HL-60 (cell line): Measurements from ENCODE around the gene CDKN2B-AS1.
A peak's percentile ranks its signal among the peaks of the same experiment; 100 is the strongest.

Source experiments
- DNase-seq, 2 experiments: peaks; one replicate each; pipeline ENCODE4 v3.0.0-alpha.2; 2010 to 2020; ENCODE audit warnings: low read depth in 1 of 2, low spot score in 1 of 2
- H3K27ac ChIP-seq: fragments of 250-450 bp; sonication (Bioruptor Pico); replicated peaks from 2 replicates; pipeline ENCODE4 v1.5.1; 2020; ENCODE audit warnings: mild to moderate bottlenecking, moderate library complexity
- H3K27me3 ChIP-seq: fragments of 250-450 bp; sonication (Bioruptor Pico); 2 replicates; pipeline ENCODE4 v1.5.1; 2021; ENCODE audit warnings: mild to moderate bottlenecking, moderate library complexity; ENCODE audit not compliant: insufficient read depth, poor library complexity, severe bottlenecking
- H3K4me3 ChIP-seq: replicated peaks from 2 replicates; pipeline ENCODE4 v1.5.1; 2011; ENCODE audit warnings: mild to moderate bottlenecking, control low read depth, low read length; ENCODE audit not compliant: insufficient read depth
- GABPA ChIP-seq: IDR thresholded peaks from 2 replicates; pipeline ENCODE4 v1.6.1; 2012; ENCODE audit warnings: low read depth
- POLR2AphosphoS5 ChIP-seq: IDR thresholded peaks from 2 replicates; pipeline ENCODE4 v1.6.1; 2012; ENCODE audit warnings: low read depth
- SPI1 ChIP-seq: IDR thresholded peaks from 2 replicates; pipeline ENCODE4 v1.6.1; 2012; ENCODE audit warnings: low read depth, mild to moderate bottlenecking, borderline replicate concordance
- TF ChIP-seq, protein P1 (sequence below): IDR thresholded peaks from one replicate; pipeline ENCODE4 v1.5.1; 2011; ENCODE audit warnings: low read length, control low read depth, inconsistent platforms; ENCODE audit not compliant: insufficient read depth
- TF ChIP-seq, protein P2 (sequence below): IDR thresholded peaks from 2 replicates; pipeline ENCODE4 v1.6.1; 2012; ENCODE audit warnings: low read depth; ENCODE audit not compliant: insufficient replicate concordance

CDKN2B-AS1 gene

DNA sequence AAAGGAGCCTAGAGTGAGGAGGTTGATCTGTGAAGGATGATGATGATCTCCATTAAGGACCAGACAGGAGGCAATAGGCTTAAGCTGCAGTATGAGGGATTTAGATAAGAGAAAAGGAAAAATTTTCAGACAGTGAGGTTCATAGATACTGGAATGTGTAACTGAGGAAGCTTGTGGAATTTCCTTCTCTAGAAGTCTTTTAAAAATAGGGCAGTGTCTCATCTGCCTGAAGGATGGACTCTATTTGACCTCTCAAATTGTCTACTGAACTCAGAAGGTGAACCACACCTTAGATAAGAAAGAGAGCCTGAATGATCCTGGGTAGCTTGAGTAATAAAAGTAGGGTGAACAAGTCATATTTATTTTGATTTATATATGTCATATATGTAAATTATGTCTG is 162.7 kb downstream of the CDKN2B-AS1 start:
- H3K27ac ChIP-seq = no peak overlapping the region
- H3K4me3 ChIP-seq = no peak overlapping the region
- no peak for DNase-seq
- no peaks in the 10 kb centered on the region for H3K27me3 ChIP-seq
- no peak for TF ChIP-seq GABPA
- TF ChIP-seq, protein P1, sequence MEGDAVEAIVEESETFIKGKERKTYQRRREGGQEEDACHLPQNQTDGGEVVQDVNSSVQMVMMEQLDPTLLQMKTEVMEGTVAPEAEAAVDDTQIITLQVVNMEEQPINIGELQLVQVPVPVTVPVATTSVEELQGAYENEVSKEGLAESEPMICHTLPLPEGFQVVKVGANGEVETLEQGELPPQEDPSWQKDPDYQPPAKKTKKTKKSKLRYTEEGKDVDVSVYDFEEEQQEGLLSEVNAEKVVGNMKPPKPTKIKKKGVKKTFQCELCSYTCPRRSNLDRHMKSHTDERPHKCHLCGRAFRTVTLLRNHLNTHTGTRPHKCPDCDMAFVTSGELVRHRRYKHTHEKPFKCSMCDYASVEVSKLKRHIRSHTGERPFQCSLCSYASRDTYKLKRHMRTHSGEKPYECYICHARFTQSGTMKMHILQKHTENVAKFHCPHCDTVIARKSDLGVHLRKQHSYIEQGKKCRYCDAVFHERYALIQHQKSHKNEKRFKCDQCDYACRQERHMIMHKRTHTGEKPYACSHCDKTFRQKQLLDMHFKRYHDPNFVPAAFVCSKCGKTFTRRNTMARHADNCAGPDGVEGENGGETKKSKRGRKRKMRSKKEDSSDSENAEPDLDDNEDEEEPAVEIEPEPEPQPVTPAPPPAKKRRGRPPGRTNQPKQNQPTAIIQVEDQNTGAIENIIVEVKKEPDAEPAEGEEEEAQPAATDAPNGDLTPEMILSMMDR = no peak
- TF ChIP-seq SPI1 = no peak
- TF ChIP-seq POLR2AphosphoS5 = no peak
- TF ChIP-seq, protein P2, sequence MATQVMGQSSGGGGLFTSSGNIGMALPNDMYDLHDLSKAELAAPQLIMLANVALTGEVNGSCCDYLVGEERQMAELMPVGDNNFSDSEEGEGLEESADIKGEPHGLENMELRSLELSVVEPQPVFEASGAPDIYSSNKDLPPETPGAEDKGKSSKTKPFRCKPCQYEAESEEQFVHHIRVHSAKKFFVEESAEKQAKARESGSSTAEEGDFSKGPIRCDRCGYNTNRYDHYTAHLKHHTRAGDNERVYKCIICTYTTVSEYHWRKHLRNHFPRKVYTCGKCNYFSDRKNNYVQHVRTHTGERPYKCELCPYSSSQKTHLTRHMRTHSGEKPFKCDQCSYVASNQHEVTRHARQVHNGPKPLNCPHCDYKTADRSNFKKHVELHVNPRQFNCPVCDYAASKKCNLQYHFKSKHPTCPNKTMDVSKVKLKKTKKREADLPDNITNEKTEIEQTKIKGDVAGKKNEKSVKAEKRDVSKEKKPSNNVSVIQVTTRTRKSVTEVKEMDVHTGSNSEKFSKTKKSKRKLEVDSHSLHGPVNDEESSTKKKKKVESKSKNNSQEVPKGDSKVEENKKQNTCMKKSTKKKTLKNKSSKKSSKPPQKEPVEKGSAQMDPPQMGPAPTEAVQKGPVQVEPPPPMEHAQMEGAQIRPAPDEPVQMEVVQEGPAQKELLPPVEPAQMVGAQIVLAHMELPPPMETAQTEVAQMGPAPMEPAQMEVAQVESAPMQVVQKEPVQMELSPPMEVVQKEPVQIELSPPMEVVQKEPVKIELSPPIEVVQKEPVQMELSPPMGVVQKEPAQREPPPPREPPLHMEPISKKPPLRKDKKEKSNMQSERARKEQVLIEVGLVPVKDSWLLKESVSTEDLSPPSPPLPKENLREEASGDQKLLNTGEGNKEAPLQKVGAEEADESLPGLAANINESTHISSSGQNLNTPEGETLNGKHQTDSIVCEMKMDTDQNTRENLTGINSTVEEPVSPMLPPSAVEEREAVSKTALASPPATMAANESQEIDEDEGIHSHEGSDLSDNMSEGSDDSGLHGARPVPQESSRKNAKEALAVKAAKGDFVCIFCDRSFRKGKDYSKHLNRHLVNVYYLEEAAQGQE = no peak

DNA sequence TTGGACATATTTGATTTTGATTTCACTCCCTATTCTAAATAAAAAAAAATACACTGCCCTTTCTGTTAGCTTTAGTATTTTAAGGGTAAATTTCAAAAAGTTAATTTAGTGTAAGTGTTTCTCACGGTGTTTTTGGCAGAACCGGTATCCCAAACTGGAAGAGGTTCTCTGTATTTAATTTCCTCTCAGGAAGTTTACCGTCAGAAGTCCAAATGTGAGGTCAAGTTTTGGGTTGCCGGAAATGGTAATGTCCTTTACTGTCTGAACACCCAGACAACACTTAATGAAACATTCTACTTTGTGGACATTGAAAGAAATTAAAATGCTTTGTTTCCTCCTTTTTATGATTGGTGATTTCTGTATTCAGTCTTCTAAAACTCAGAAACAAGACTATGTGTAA is 163.2 kb downstream of the CDKN2B-AS1 start:
- Histone ChIP-seq H3K4me3 (no peak overlapping the region), H3K27ac (peak overlapping the region; percentile 51; the same call in 1 of the 2 replicates), H3K27me3 (no peaks in the 10 kb centered on the region)
- TF ChIP-seq POLR2AphosphoS5 (no peak), SPI1 (no peak), GABPA (no peak)
- TF ChIP-seq, protein P1 = no peak
- TF ChIP-seq, protein P2 = no peak
- DNase-seq = no peak

DNA sequence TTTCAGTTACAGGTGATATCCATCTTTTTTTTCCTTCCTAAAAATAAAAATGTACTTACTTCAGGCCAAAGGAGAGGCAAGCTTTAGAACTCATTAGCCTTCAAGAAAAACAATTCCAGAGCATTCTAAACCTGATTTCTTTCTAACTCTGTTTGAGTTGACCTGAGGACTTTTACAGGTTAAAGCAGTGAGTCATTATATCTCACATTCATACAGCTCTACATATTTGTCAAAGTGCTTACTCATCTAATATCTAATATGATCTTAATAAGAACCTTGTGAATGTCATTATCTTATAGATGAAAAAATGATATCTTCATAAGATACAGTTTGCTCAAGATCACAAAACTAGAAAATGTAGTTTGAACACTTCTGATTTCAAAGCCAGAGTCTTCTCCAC is 163.7 kb downstream of the CDKN2B-AS1 start:
- Histone ChIP-seq H3K4me3 (no peak overlapping the region), H3K27me3 (no peaks in the 10 kb centered on the region), H3K27ac (peak overlapping the region; percentile 51)
- TF ChIP-seq POLR2AphosphoS5 (no peak), GABPA (no peak), SPI1 (no peak)
- TF ChIP-seq, protein P1 = no peak
- TF ChIP-seq, protein P2 = no peak
- DNase-seq = no peak
